Measurements from ENCODE around the gene APCDD1L.

APCDD1L gene

GRCh38 chr20:58466729-58467571 lies 48.2 kb downstream of the APCDD1L start:
- no peak overlapping the region for H3K4me3 ChIP-seq (ENCODE audit: control insufficient read depth, low read depth, low read length)
- TF ChIP-seq CTCF (conservative IDR thresholded peaks at IDR 0.05; ENCODE audit: control insufficient read depth, insufficient read depth, low read depth, low read length) = no peak
- no peak for DNase-seq (ENCODE audit: low read depth)

- H3K4me3 ChIP-seq (ENCODE audit: control insufficient read depth, low read depth, low read length) = no peak overlapping the region
- no peak for DNase-seq (ENCODE audit: low read depth)
Measured at GRCh38 chr20:58466095-58466708, 49.0 kb downstream of the APCDD1L start.

GRCh38 chr20:58464838-58465237 lies 50.4 kb downstream of the APCDD1L start:
- no peak for TF ChIP-seq CTCF (conservative IDR thresholded peaks at IDR 0.05; ENCODE audit: control insufficient read depth, insufficient read depth, low read depth, low read length)
- no peak for DNase-seq (ENCODE audit: low read depth)
- H3K4me3 ChIP-seq (ENCODE audit: control insufficient read depth, low read depth, low read length) = no peak overlapping the region

More at GRCh38 chr20:58466095-58466708, 49.0 kb downstream of the APCDD1L start:
- no peak for TF ChIP-seq CTCF (conservative IDR thresholded peaks at IDR 0.05; ENCODE audit: control insufficient read depth, insufficient read depth, low read depth, low read length)

GRCh38 chr20:58463256-58463655 lies 51.9 kb downstream of the APCDD1L start:
- TF ChIP-seq CTCF (conservative IDR thresholded peaks at IDR 0.05; ENCODE audit: control insufficient read depth, insufficient read depth, low read depth, low read length) = no peak
- H3K4me3 ChIP-seq (ENCODE audit: control insufficient read depth, low read depth, low read length) = no peak overlapping the region
- DNase-seq (ENCODE audit: low read depth) = peak; percentile 49

GRCh38 chr20:58461899-58462298 lies 53.3 kb downstream of the APCDD1L start:
- no peak for DNase-seq (ENCODE audit: low read depth)
- TF ChIP-seq CTCF (conservative IDR thresholded peaks at IDR 0.05; ENCODE audit: control insufficient read depth, insufficient read depth, low read depth, low read length) = no peak
- H3K4me3 ChIP-seq (ENCODE audit: control insufficient read depth, low read depth, low read length) = no peak overlapping the region

GRCh38 chr20:58461104-58461503 lies 54.1 kb downstream of the APCDD1L start:
- no peak for DNase-seq (ENCODE audit: low read depth)
- TF ChIP-seq CTCF (conservative IDR thresholded peaks at IDR 0.05; ENCODE audit: control insufficient read depth, insufficient read depth, low read depth, low read length) = no peak
- no peak overlapping the region for H3K4me3 ChIP-seq (ENCODE audit: control insufficient read depth, low read depth, low read length)

All from fibroblast of mammary gland (primary cell).